ENCODE measurements around the gene PLA2G6. TPM values are rescaled to one million over a fixed set of nuclear protein-coding genes. Genes with fewer than 3 reads are reported as not detected.
A peak's percentile ranks its signal among the peaks of the same experiment; 100 is the strongest.
"Not testable (repeated sequence)": the region's sequence is repeated elsewhere in the genome, so short reads cannot be mapped to it uniquely, and the experiment has no call there.

Gene PLA2G6
- polyA plus RNA-seq, 2 of the 4 experiments (the other 2 are of a cell fraction), result 7.4 to 7.6 TPM

GRCh38 chr22:38155703-38156102 lies 25.9 kb downstream of the PLA2G6 start (continued):
- TF ChIP-seq ZSCAN20 (CRISPR knock-in tag; IDR thresholded peaks at IDR 0.05) (no peak), NPAS2 (CRISPR knock-in tag; IDR thresholded peaks at IDR 0.05; ENCODE audit: borderline replicate concordance) (no peak), CBX8 (IDR thresholded peaks at IDR 0.05) (no peak), ESRRA (IDR thresholded peaks at IDR 0.05; ENCODE audit: borderline replicate concordance, low read length) (no peak), HEYL (CRISPR knock-in tag; IDR thresholded peaks at IDR 0.05) (no peak), NFE2L2 (conservative IDR thresholded peaks at IDR 0.05; ENCODE audit: low read length) (no peak), EHMT2 (IDR thresholded peaks at IDR 0.05; ENCODE audit: low read depth) (no peak), SREBF2 (IDR thresholded peaks at IDR 0.05) (no peak)

GRCh38 chr22:38154563-38154915 lies 27.1 kb downstream of the PLA2G6 start:
- H3K4me3 ChIP-seq; POLR2A ChIA-PET; ATAC-seq; H3K9me3 ChIP-seq; DNase-seq (ENCODE audit: low read depth in 1 of 2, low spot score in 1 of 2); CTCF ChIA-PET; H3K4me1 ChIP-seq; H3K4me2 ChIP-seq; H3K27ac ChIP-seq; FAIRE-seq: not testable (repeated sequence)
- WGBS (ENCODE audit: missing lambda C conversion rate), result 59% methylated on average over 1 of the region's 1 CpG
- 0 out of 3 replicates have a peak, but pooled peaks have one; percentile 6 for TF ChIP-seq SMC3 (IDR thresholded peaks at IDR 0.05)

GRCh38 chr22:38153821-38154562 lies 27.6 kb downstream of the PLA2G6 start:
- POLR2A ChIA-PET, result no interaction called here
- ATAC-seq (peak in 1 of 2 experiments; percentile 25; a peak in 2 of 6 replicates), DNase-seq (ENCODE audit: low read depth in 1 of 2, low spot score in 1 of 2) (no peak), FAIRE-seq (no peak)
- CTCF ChIA-PET, result no interaction called here
- no peaks in the 10 kb centered on the region for H3K4me1 ChIP-seq
- no peaks in the 10 kb centered on the region for H3K9me3 ChIP-seq
- H3K4me2 ChIP-seq, result no peak overlapping the region
- 51% methylated on average over 3 of the region's 4 CpGs for WGBS (ENCODE audit: missing lambda C conversion rate)
- H3K27ac ChIP-seq, result peak overlapping the region in 1 of 2 experiments; percentile 31; a peak in 1 of 6 replicates
- TF ChIP-seq BHLHE40 (IDR thresholded peaks at IDR 0.05; ENCODE audit: low read depth, low read length) (no peak), CHD4 (IDR thresholded peaks at IDR 0.05; ENCODE audit: borderline replicate concordance) (no peak), RAD21 (conservative IDR thresholded peaks at IDR 0.05 in 1 of 2, IDR thresholded peaks at IDR 0.05 in 1 of 2) (peak; percentile 19 to 31; a peak in 1 of 5 replicates), E2F6 (IDR thresholded peaks at IDR 0.05; ENCODE audit: borderline replicate concordance, low read depth) (no peak)
- no peak overlapping the region for H3K4me3 ChIP-seq

- FAIRE-seq (no peak), ATAC-seq (no peak), DNase-seq (ENCODE audit: low read depth in 1 of 2, low spot score in 1 of 2) (no peak)
- CTCF ChIA-PET, result interaction anchor here (1.4 kb wide), 1 partner anchor 25 kb away, joined by 3 read pairs; no protein-coding TSS in a partner anchor
- 93% methylated on average over 8 of the region's 8 CpGs for WGBS (ENCODE audit: missing lambda C conversion rate)
- H3K27ac ChIP-seq, result no peak overlapping the region
- no peak overlapping the region for H3K4me3 ChIP-seq
- POLR2A ChIA-PET, result no interaction called here
- no peak overlapping the region for H3K4me2 ChIP-seq
- H3K4me1 ChIP-seq, result peaks cover 13% of the 10 kb centered on the region
- H3K9me3 ChIP-seq, result no peaks in the 10 kb centered on the region
- TF ChIP-seq FOSL2 (IDR thresholded peaks at IDR 0.05) (no peak), FOSL2 (CRISPR knock-in tag; IDR thresholded peaks at IDR 0.05) (no peak), HEYL (CRISPR knock-in tag; IDR thresholded peaks at IDR 0.05) (no peak), EHF (CRISPR knock-in tag; IDR thresholded peaks at IDR 0.05) (no peak), MAX (IDR thresholded peaks at IDR 0.05) (no peak), NFE2L2 (conservative IDR thresholded peaks at IDR 0.05; ENCODE audit: low read length) (no peak), ATOH8 (CRISPR knock-in tag; IDR thresholded peaks at IDR 0.05; ENCODE audit: low read depth) (no peak), MYC (IDR thresholded peaks at IDR 0.05; ENCODE audit: borderline replicate concordance, low read length) (no peak), HDAC2 (IDR thresholded peaks at IDR 0.05) (no peak), JUNB (IDR thresholded peaks at IDR 0.05) (no peak), RARB (CRISPR knock-in tag; IDR thresholded peaks at IDR 0.05) (no peak), NPAS2 (CRISPR knock-in tag; IDR thresholded peaks at IDR 0.05; ENCODE audit: borderline replicate concordance) (no peak), HES2 (IDR thresholded peaks at IDR 0.05) (no peak), MAFK (IDR thresholded peaks at IDR 0.05; ENCODE audit: partially characterized antibody) (no peak), HMGXB4 (CRISPR knock-in tag; IDR thresholded peaks at IDR 0.05; ENCODE audit: borderline replicate concordance) (no peak), MAZ (IDR thresholded peaks at IDR 0.05; ENCODE audit: borderline replicate concordance, low read depth, low read length) (no peak), EP300 (IDR thresholded peaks at IDR 0.05) (no peak)
Observed at GRCh38 chr22:38151126-38151500, 30.5 kb downstream of the PLA2G6 start.
